HEK293 (cell line): ENCODE results near the gene PAAF1.
"Not testable (repeated sequence)": the region's sequence is repeated elsewhere in the genome, so short reads cannot be mapped to it uniquely, and the experiment has no call there.

Experiments used
- SALL2 ChIP-seq: fragments of 450-650 bp; formaldehyde crosslinking; IDR thresholded peaks from 2 replicates; pipeline ENCODE4 v1.5.0; 2017; ENCODE audit warnings: missing biosample characterization, mild to moderate bottlenecking, missing genetic modification characterization, borderline replicate concordance
- YY1 ChIP-seq: fragments of 450-650 bp; formaldehyde crosslinking; IDR thresholded peaks from 2 replicates; pipeline ENCODE4 v1.5.1; 2018; ENCODE audit warnings: missing biosample characterization, missing genetic modification characterization
- ZNF114 ChIP-seq: fragments of 450-650 bp; formaldehyde crosslinking; IDR thresholded peaks from 2 replicates; pipeline ENCODE4 v1.5.0; 2017; ENCODE audit warnings: missing biosample characterization, missing genetic modification characterization
- ZNF274 ChIP-seq, 2 experiments: fragments of 200-500 bp in 1 of 2; fragments of 450-650 bp in 1 of 2; sonication (Bioruptor generic) in 1 of 2; formaldehyde crosslinking in 1 of 2; IDR thresholded peaks; 2 replicates each; pipeline versions ENCODE4 v1.5.1 to v1.6.1; 2014 to 2016; ENCODE audit warnings: borderline replicate concordance in 1 of 2, inconsistent platforms in 1 of 2, low read length in 1 of 2, missing biosample characterization in 1 of 2, missing genetic modification characterization in 1 of 2
- TF ChIP-seq, protein P1 (sequence below): fragments of 450-650 bp; formaldehyde crosslinking; IDR thresholded peaks from 2 replicates; pipeline ENCODE4 v1.5.1; 2016; ENCODE audit warnings: missing biosample characterization, missing genetic modification characterization

DNA sequence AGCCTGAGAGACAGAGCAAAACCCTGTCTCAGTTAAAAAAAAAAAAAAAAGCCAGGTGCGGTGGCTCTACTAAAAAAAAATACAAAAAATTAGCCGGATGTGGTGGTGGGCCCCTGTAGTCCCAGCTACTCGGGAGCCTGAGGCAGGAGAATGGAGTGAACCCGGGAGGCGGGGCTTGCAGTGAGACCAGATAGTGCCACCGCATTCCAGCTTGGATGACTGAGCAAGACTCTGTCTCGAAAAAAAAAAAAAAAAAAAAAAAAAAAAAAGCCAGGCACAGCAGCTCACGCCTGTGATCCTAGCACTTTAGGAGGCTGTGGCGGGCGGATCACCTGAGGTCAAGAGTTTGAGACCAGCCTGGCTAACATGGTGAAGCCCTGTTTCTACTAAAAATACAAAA, 3.6 kb downstream of the PAAF1 start:
- TF ChIP-seq SALL2; ZNF274 (IDR thresholded peaks at IDR 0.05; ENCODE audit: low read length); ZNF274 (tag by site-specific recombination; IDR thresholded peaks at IDR 0.05; ENCODE audit: borderline replicate concordance); ZNF114; YY1: not testable (repeated sequence)
- TF ChIP-seq, protein P1, sequence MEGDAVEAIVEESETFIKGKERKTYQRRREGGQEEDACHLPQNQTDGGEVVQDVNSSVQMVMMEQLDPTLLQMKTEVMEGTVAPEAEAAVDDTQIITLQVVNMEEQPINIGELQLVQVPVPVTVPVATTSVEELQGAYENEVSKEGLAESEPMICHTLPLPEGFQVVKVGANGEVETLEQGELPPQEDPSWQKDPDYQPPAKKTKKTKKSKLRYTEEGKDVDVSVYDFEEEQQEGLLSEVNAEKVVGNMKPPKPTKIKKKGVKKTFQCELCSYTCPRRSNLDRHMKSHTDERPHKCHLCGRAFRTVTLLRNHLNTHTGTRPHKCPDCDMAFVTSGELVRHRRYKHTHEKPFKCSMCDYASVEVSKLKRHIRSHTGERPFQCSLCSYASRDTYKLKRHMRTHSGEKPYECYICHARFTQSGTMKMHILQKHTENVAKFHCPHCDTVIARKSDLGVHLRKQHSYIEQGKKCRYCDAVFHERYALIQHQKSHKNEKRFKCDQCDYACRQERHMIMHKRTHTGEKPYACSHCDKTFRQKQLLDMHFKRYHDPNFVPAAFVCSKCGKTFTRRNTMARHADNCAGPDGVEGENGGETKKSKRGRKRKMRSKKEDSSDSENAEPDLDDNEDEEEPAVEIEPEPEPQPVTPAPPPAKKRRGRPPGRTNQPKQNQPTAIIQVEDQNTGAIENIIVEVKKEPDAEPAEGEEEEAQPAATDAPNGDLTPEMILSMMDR, result not testable (repeated sequence)
